Thoracic aorta (tissue), 2 donors: Measurements from ENCODE around the gene MAT2B. TPM values are rescaled to one million over a fixed set of nuclear protein-coding genes. Genes with fewer than 3 reads are reported as not detected.

ENCODE experiments used
- ATAC-seq: fragments of 150-250 bp; one replicate; pipeline ENCODE4 v1.8.0; 2017; ENCODE audit warnings: low read depth; ENCODE audit not compliant: insufficient number of reproducible peaks, low FRiP score
- DNase-seq: peaks from one replicate; pipeline ENCODE4 v3.0.0-alpha.2; 2020; ENCODE audit warnings: low spot score
- H3K27ac ChIP-seq, 2 donors: fragments of 200-600 bp; sonication (generic); 1 replicate in 1 of 2; 2 replicates in 1 of 2; pipeline ENCODE4 v1.5.1; 2016; ENCODE audit warnings: mild to moderate bottlenecking in 2 of 2, moderate library complexity in 2 of 2
- H3K27me3 ChIP-seq: fragments of 200-600 bp; sonication (generic); replicated peaks from 2 replicates; pipeline ENCODE4 v1.6.0; 2016; ENCODE audit warnings: mild to moderate bottlenecking; ENCODE audit not compliant: insufficient read depth
- H3K36me3 ChIP-seq: fragments of 200-600 bp; sonication (generic); one replicate; pipeline ENCODE4 v1.5.1; 2016
- H3K4me1 ChIP-seq, 2 donors: fragments of 200-600 bp; sonication (generic); 1 replicate in 1 of 2; 2 replicates in 1 of 2; pipeline versions ENCODE4 v1.5.1 to v1.6.0; 2016; ENCODE audit warnings: low read depth in 2 of 2, mild to moderate bottlenecking in 1 of 2; ENCODE audit not compliant: control insufficient read depth in 1 of 2
- H3K4me3 ChIP-seq: fragments of 200-600 bp; sonication (generic); 2 replicates; pipeline ENCODE4 v1.5.1; 2016; ENCODE audit warnings: mild to moderate bottlenecking
- H3K9me3 ChIP-seq: fragments of 200-600 bp; sonication (generic); 2 replicates; pipeline ENCODE4 v1.5.1; 2016
- CTCF ChIP-seq: fragments of 200-600 bp; sonication (generic); IDR thresholded peaks from one replicate; pipeline ENCODE4 v1.5.1; 2019; ENCODE audit warnings: antibody characterized with exemption
- total RNA-seq, 2 donors: library from RNA; depleted of rRNA; stranded (reverse); fragments of >200 nt; gene quantifications; one replicate each; pipeline versions ENCODE4 v1.1.0 to v1.2.3, GENCODE V29; 2016

MAT2B gene
- total RNA-seq, 2 donors from 2014 or later = 51.6 to 52.3 TPM

GRCh38 chr5:163504079-163504931, 1.1 kb upstream of the MAT2B start:
- Histone ChIP-seq H3K4me3 (peak overlapping the region; percentile 87), H3K36me3 (no peaks in the 10 kb centered on the region), H3K4me1 (peaks cover 31 to 39% of the 10 kb centered on the region in 2 donors), H3K27me3 (no peaks in the 10 kb centered on the region), H3K27ac (peak overlapping the region; percentile 92 to 96), H3K9me3 (no peaks in the 10 kb centered on the region)
- peak; percentile 29 for ATAC-seq
- TF ChIP-seq CTCF = no peak
- no peak for DNase-seq

- H3K36me3 ChIP-seq = no peaks in the 10 kb centered on the region
- peaks cover 35 to 46% of the 10 kb centered on the region in 2 donors for H3K4me1 ChIP-seq
- H3K27ac ChIP-seq = peak overlapping the region; percentile 92 to 96
- H3K27me3 ChIP-seq = no peaks in the 10 kb centered on the region
- peak; percentile 41 for ATAC-seq
- DNase-seq = no peak
- H3K4me3 ChIP-seq = peak overlapping the region; percentile 87
- TF ChIP-seq CTCF = no peak
- no peaks in the 10 kb centered on the region for H3K9me3 ChIP-seq
Measured at GRCh38 chr5:163505049-163505367, 411 bp upstream of the MAT2B start.

GRCh38 chr5:163506095-163506457, 657 bp downstream of the MAT2B start:
- H3K27me3 ChIP-seq = no peaks in the 10 kb centered on the region
- no peak for ATAC-seq
- DNase-seq = no peak
- TF ChIP-seq CTCF = no peak
- H3K27ac ChIP-seq = peak overlapping the region; percentile 92 to 96
- peaks cover 37 to 53% of the 10 kb centered on the region in 2 donors for H3K4me1 ChIP-seq
- H3K36me3 ChIP-seq = no peaks in the 10 kb centered on the region
- H3K9me3 ChIP-seq = no peaks in the 10 kb centered on the region
- peak overlapping the region; percentile 87 for H3K4me3 ChIP-seq

- H3K4me1 ChIP-seq = peaks cover 37 to 54% of the 10 kb centered on the region in 2 donors
- DNase-seq (no peak), ATAC-seq (no peak)
- H3K4me3 ChIP-seq = peak overlapping the region; percentile 87
- H3K36me3 ChIP-seq = no peaks in the 10 kb centered on the region
- no peaks in the 10 kb centered on the region for H3K9me3 ChIP-seq
- H3K27me3 ChIP-seq = no peaks in the 10 kb centered on the region
- peak overlapping the region; percentile 92 to 96 for H3K27ac ChIP-seq
- TF ChIP-seq CTCF = no peak
Measured at GRCh38 chr5:163506726-163507125, 1.3 kb downstream of the MAT2B start.

GRCh38 chr5:163508753-163509152, 3.3 kb downstream of the MAT2B start:
- Histone ChIP-seq H3K4me1 (peaks cover 37 to 58% of the 10 kb centered on the region in 2 donors), H3K4me3 (peak overlapping the region; percentile 34), H3K27me3 (no peaks in the 10 kb centered on the region), H3K36me3 (peaks cover 12% of the 10 kb centered on the region), H3K9me3 (no peaks in the 10 kb centered on the region), H3K27ac (no peak overlapping the region)
- TF ChIP-seq CTCF = no peak
- ATAC-seq (no peak), DNase-seq (no peak)
